ENCODE results near the gene DCDC2C.

DNA sequence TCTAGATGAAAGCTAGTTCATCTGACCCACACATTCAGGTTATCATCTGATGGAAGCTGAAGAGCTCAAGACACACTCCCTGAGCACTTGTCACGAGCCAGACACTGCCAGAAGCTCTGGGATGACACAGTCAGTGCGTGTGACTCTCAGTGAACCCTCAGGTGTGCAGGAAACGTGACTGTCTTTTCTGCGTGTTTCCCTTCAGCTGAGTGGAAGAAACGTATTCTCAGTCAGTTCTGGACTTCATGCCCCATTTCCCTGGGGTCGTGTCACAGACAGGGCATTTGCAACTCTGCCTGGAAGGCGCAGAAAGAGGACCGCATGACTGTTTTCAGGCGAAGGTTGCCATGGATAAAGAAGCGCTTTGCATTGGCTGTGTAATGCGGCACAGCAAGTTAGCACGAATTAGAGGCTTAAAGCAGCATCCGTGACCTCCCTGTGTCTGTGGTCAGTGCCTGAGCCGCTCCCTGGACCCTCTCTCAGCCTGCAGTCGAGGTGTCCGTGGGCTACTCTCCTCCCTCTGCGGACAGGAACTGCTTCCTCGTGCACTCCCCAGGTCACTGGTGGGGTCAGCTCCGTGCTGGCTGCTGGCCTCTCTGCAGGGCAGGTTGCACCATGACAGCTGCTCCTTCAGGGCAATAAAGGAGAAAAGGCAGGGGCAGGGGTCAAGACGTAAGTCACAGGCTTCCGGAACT is 48.7 kb upstream of the DCDC2C start:
- TF ChIP-seq, protein P1, sequence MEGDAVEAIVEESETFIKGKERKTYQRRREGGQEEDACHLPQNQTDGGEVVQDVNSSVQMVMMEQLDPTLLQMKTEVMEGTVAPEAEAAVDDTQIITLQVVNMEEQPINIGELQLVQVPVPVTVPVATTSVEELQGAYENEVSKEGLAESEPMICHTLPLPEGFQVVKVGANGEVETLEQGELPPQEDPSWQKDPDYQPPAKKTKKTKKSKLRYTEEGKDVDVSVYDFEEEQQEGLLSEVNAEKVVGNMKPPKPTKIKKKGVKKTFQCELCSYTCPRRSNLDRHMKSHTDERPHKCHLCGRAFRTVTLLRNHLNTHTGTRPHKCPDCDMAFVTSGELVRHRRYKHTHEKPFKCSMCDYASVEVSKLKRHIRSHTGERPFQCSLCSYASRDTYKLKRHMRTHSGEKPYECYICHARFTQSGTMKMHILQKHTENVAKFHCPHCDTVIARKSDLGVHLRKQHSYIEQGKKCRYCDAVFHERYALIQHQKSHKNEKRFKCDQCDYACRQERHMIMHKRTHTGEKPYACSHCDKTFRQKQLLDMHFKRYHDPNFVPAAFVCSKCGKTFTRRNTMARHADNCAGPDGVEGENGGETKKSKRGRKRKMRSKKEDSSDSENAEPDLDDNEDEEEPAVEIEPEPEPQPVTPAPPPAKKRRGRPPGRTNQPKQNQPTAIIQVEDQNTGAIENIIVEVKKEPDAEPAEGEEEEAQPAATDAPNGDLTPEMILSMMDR (tag by site-specific recombination; IDR thresholded peaks at IDR 0.05) = no peak
- TF ChIP-seq, protein P2, sequence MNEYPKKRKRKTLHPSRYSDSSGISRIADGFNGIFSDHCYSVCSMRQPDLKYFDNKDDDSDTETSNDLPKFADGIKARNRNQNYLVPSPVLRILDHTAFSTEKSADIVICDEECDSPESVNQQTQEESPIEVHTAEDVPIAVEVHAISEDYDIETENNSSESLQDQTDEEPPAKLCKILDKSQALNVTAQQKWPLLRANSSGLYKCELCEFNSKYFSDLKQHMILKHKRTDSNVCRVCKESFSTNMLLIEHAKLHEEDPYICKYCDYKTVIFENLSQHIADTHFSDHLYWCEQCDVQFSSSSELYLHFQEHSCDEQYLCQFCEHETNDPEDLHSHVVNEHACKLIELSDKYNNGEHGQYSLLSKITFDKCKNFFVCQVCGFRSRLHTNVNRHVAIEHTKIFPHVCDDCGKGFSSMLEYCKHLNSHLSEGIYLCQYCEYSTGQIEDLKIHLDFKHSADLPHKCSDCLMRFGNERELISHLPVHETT (tag by site-specific recombination; IDR thresholded peaks at IDR 0.05) = no peak
- TF ChIP-seq ZEB2 (tag by site-specific recombination; IDR thresholded peaks at IDR 0.05) (no peak), BCL11A (tag by site-specific recombination; IDR thresholded peaks at IDR 0.05; ENCODE audit: low read depth) (no peak), ZNF274 (IDR thresholded peaks at IDR 0.05; ENCODE audit: low read length) (no peak), ZNF274 (tag by site-specific recombination; IDR thresholded peaks at IDR 0.05; ENCODE audit: borderline replicate concordance) (no peak), ZNF140 (tag by site-specific recombination; IDR thresholded peaks at IDR 0.05) (no peak), KLF1 (tag by site-specific recombination; IDR thresholded peaks at IDR 0.05) (no peak)
- TF ChIP-seq, protein P3, sequence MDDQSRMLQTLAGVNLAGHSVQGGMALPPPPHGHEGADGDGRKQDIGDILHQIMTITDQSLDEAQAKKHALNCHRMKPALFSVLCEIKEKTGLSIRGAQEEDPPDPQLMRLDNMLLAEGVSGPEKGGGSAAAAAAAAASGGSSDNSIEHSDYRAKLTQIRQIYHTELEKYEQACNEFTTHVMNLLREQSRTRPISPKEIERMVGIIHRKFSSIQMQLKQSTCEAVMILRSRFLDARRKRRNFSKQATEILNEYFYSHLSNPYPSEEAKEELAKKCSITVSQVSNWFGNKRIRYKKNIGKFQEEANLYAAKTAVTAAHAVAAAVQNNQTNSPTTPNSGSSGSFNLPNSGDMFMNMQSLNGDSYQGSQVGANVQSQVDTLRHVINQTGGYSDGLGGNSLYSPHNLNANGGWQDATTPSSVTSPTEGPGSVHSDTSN (CRISPR knock-in tag; IDR thresholded peaks at IDR 0.05) = no peak
- TF ChIP-seq, protein P4, sequence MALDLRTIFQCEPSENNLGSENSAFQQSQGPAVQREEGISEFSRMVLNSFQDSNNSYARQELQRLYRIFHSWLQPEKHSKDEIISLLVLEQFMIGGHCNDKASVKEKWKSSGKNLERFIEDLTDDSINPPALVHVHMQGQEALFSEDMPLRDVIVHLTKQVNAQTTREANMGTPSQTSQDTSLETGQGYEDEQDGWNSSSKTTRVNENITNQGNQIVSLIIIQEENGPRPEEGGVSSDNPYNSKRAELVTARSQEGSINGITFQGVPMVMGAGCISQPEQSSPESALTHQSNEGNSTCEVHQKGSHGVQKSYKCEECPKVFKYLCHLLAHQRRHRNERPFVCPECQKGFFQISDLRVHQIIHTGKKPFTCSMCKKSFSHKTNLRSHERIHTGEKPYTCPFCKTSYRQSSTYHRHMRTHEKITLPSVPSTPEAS (tag by site-specific recombination; IDR thresholded peaks at IDR 0.05) = no peak

Measured in HEK293 (cell line).